HG02938 (cell line): ENCODE measurements around the gene TFEB.
"Not testable (repeated sequence)": the region's sequence is repeated elsewhere in the genome, so short reads cannot be mapped to it uniquely, and the experiment has no call there.

Experiments used
- ATAC-seq: cut with Tn5 transposase; IDR thresholded peaks from one replicate; pipeline ENCODE4 v1.9.1; 2021; ENCODE audit warnings: mild to moderate bottlenecking, moderate library complexity; ENCODE audit not compliant: unreplicated experiment

Gene TFEB

DNA sequence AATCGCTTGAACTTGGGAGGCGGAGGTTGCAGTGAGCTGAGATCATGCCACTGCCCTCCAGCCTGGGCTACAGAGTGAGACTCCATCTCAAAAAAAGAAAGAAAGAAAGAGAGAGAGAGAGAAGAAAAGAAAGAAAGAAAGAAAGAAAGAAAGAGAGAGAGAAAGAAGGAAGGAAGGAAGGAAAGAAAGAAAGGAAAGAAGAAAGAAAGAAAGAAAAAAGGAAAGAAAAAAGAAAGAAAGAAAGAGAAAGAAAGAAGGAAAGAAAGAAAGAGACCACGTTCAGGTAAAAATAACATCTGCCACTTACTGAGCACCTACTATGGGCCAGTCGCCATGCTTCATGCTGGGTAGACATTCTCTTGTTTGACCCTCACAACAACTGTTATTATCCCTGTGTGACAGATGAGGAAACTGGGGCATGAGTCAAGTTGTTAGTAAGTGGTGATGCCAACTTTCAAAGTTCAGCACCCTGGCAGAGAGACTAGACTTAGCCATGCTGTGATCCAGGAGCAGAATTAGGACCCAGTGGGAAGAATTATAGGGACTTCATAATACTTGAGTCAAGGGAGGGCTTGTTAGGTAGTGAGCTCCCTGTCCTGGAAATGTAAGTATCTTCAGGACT, 30.7 kb upstream of the TFEB start:
- ATAC-seq = not testable (repeated sequence)

DNA sequence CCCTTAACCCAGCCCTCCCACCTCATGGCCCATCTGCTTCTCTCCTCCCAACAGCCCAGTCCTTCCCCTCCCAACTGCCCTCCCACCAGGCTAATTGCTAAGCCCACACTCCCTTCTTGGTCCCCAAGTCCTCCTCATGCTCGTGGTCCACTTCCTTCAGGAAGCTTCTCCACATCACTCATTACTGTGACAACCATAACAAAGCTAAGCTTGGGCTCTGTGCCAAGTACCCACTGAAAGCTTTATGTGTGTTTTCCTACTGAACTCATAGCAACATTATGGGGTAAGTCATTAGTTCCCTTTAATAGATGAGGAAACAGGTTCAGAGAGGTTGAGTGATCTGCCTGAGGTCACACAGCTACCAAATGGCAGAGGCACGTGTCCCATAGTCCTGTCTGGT, 28.1 kb upstream of the TFEB start:
- no peak for ATAC-seq

DNA sequence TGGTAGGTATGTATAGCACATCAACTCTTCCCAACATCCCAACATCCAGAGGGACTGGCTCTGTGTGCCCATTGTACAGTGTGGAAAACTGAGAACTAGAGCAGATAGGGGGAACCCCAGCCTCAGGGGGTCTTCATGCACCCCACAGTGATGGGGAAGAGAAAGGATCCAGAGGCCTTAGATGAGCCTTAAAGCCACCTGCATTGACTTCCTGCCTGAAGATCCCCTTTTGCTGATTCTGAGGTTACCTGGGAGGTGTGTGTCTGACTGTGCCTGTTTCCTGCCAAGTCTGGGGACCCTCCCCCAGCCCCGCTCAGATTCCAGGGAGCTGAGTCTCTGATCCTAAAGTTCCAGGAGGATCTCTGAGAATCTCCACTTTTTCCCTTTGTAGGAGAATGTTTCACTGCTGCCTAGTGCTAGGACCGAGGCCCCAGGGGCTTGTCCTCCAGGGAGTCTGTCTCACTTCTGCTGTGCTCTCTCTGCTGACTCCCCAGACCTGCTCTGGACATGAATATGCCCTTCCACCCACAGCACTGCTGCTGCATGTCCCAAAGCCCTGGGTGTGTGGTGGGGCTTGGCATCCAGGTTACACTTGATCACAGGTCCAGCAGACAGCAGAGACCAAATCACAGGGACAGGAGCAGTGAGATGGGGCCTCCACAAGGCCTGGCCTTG, 24.6 kb upstream of the TFEB start:
- no peak for ATAC-seq

DNA sequence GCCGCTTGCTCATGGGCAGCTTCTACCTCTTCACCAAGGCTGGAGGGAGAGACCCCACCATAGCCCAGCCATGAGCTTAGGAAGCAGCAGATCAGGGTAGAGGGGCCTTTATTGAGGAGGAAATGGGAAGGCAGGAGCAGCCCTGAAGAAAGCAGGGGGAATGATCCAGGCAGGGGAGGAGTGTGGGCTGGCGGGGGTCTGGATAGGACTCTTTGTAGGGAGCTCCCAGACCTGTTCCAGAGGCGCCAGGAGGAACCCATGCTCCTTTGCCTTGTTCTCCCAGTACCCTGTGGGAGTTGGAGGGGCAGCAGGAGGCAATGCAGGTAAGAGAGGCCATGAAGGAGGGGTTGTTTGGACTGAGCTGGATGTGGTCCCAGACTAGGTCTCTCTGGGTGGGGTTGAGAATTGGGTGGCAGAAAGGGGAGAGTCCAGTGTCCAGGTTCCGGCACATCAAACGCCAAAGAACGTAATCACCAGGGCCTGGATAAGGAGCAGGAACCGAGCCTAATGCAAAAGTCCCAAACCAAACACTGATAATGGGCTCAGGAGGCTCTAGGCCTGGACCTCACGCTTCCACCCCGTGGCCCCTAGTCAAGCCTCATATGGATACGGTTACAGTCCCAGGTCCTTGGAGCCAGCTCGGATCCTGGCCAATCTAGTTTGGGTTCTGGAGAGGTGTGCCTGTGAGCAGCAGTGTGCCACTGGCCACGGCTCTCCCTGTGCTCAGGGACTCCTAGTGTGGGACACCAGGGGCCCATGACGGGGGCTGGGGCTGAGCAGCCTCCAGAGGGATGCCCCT, 23.9 kb upstream of the TFEB start:
- ATAC-seq = no peak

DNA sequence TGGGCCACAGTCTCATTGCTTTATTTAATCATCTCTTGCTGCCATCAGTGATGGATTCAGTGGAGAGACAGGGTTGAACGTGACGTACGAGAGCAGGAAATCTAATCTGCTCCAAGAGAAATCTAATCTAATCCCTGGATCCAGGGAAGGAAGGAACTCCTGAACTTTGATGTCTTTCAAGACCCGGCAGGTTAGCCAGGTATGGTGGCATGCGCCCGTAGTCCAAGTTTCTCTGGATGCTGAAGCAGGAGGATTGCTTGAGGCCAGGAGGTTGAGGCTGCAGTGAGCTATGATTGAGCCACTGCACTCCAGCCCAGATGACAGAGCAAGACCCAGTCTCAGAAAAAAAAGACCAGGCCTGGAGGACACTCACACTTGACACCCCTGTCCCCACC, 23.2 kb upstream of the TFEB start:
- ATAC-seq = no peak

DNA sequence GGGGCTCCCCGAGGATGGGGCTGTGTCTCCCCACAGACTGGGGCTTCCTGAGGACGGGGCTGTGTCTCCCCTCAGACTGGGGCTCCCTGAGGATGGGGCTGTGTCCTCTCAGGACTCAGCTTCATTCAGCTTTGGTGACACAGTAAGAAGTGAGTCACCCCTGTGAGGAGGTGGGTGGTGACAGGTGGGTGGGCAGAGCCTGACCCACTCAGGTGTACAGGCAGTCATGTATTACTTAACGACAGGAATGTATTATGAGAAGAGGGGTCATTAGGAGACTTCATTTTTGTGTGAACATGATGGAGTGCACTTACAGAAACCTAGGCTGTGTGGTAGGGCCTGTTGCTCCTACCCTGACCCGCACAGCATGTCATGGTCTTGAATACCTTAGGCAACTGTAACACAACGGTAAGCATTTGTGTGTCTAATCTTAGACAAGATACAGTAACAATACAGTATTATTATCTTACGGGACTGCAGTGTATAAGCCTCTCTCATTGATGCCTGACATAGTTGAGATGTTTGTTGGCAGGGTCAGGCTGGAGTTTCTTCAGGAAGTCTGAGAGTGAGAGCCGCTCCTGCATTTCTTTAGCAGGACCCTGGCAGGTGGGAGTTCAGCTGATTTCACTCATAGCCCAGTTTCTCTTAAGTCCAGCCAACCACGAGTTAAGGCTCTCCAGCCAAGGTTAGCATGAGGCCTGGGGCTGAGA, 22.7 kb upstream of the TFEB start:
- ATAC-seq = no peak

DNA sequence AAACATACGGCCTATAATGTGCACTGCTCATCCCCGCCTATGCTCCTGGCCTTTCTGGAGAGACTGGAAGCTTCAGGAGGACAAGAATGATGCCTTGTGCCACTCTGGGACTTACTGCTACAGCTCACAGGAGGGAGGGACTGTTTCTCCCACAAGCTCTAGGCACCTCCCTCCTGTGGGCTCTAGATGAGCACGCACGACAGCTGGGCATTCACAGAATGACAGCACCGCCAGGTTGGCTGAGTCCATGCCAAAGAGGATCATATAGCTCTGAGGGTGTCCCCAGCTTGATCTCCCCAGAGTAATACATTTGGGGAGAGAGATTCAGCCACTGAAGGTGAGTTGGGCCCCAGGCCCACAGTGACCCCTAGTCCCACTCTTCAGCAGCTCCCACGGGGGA, 21.9 kb upstream of the TFEB start:
- ATAC-seq = no peak

DNA sequence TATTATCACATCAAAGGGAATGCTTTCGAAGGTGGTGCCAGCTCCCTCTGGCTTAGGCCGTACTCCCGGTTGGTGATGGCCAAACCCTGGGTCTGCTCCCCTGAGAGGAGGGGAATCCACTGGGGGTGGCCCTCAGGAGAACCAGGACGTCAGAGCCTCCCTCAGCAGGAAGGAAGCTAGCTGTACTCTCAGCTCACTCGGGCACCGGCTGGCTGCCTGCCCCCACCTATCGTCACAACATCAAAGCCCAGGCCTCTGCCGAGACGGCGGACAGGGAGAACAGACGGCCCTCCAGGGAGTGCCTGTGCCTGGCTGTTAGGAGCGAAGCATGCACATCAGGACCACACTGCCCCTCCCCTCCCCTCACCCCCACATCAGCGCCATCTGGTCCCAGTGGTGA, 20.9 kb upstream of the TFEB start:
- ATAC-seq = no peak

DNA sequence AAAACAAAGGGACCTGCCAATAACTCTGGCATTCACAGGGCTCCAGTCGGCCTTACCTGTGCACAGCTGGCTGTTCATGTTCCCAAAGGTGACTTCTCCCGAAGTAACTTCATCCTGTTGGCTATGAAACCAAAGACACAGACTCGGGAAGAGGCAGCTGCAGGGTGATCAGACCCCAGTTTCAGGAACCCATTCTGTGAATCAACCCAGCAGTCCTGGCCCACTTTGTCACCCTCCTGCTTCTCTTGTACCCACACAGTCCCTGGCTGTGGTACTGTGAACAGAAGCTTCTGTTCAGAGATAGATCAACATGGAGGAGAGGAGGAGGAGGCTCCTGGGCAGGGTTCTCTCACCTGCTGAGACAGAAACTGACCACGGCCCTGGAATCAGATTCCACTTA, 20.5 kb upstream of the TFEB start:
- no peak for ATAC-seq

DNA sequence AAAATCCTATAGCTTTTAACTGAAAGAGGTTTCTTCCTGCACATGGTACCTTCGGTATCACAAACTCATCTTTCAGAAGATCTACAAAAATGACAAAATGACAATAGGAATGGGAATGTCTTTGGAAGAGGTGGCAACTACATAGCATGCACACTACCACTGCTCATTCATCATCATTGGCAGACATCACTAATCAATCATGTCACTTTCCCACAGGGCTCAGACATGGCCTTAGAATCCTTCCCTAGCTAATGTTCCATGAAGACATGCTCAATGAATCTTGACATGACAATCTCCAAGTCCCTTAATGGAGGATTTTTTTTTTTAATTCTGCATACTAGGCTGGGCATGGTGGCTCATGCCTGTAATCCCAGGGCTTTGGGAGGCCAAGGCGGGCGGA, 15.0 kb upstream of the TFEB start:
- ATAC-seq = no peak

DNA sequence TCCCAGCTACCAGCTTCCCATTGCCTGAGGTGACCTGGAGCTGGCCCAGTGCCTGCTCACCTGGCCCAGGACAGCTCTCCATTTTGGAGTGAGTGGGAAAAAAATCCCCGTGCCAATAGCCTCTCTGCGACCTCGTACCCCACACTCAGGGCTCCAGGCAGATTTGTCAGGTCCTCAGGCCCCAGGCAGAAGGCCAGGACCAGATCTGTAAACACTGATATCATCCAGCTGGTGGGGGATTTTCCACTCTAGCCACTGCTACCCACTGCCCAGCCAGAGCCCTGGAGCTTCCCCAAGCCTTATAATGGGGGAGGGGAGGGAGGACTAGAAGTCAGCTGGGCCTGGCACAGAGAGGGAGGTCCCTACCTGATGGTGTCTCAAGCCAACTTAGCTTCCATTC, 13.1 kb upstream of the TFEB start:
- no peak for ATAC-seq

DNA sequence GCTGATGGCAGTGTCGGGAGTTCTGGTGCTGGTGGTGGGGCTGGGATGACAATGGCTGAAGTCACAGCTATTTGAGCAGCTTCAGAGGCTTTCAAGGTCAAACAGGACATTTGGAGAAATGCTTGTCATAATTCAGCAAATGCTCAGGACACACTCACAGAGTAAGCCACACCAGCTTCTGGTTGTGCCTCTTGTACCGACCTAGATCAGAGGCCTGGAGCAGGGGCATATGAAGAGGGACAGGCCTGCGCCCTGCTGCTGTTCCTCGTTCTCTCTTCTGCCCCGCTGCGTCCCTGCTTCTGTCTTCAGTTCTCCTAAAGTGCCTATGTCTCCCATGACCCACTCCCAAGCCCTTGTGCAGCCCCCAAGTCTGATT, 12.7 kb upstream of the TFEB start:
- ATAC-seq = no peak

DNA sequence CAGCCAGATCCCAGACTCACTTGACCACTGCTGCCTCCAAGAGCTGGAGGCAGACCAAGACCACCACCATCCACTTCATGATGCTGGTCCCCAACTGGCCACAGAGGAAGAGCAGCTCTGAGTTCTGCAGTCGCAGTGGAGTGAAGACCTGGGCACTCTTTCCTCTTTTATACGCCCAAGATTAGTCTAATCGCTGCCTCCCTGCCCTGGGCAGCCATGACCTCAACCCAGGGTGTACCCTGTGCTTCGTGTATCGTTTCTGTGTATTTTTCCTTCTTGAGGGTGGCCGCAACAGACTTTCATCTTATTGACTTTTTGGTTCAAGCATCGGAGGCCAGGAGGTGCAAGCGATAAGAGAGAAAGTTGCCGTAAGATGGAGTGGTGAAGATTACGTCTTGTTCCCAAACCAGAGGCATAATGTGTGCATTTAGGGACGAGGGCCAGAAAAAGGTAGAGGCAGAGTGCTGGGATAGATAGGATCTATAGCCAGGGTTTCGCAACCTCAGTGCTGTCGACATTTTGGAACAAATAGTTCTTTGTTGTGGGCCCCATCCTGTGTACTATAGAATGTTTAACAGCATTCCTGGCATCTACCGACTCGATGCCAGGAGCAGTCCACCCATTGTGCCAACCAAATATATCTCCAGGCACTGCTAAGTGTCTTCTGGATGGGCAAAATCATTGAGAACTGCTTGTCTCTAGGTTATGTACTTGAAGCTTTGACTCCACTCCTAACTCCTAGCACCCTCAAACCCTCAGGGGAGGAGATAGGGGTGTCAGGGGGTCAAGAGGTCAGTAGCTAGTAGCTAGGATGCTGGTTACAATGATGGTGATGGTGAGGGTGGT, 12.1 kb upstream of the TFEB start, which contains the start of gene PGC:
TSS of gene PGC (minus strand) at position 142 of the 846 bp plus-strand sequence. CDS start at position 79, 63 bp downstream.
- ATAC-seq = no peak

DNA sequence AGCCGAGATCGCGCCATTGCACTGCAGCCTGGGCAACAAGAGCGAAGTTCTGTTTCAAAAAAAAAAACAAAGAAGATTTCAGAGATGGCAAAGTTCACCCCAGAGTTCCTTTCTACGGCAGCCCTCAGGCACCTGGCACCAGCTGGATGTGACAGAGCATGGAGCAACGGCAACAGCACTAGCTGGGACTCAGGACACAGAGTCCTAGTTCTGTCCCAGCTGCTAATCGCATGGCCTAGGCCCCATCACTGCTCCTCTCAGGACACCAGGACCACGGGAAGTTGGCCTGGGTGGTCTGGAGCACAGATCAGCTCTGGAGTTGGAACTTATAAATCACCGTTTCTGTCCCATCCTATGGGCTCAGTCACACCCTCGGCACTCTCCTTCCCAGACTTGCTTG, 10.7 kb upstream of the TFEB start:
- no peak for ATAC-seq

DNA sequence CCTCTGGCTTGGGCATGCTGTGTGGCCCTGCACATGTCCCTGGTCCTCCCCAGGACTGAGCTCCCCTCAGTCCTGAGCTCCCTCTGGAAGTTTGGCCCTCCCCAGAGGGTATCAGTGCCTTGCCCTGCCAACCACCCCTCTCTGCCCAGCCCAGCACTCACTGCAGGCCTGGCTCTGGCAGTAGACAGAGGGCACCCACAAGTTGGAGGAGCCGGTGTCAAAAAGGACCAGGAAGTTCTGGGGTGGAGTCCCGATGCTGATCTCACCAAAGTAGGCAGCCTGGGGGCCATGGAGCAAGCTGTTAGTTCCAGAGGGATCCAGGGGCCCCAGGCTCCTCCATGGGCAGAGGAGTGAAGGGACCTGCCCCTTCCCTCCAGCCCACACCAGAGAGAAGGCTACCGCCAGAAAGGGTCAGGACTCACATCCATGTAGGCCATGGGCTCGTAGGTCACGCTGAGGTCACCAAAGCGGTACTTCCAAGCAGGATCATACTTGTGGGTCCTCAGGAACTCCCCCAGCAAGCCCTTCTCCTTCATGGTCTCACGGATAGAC, 8.9 kb upstream of the TFEB start:
- no peak for ATAC-seq

DNA sequence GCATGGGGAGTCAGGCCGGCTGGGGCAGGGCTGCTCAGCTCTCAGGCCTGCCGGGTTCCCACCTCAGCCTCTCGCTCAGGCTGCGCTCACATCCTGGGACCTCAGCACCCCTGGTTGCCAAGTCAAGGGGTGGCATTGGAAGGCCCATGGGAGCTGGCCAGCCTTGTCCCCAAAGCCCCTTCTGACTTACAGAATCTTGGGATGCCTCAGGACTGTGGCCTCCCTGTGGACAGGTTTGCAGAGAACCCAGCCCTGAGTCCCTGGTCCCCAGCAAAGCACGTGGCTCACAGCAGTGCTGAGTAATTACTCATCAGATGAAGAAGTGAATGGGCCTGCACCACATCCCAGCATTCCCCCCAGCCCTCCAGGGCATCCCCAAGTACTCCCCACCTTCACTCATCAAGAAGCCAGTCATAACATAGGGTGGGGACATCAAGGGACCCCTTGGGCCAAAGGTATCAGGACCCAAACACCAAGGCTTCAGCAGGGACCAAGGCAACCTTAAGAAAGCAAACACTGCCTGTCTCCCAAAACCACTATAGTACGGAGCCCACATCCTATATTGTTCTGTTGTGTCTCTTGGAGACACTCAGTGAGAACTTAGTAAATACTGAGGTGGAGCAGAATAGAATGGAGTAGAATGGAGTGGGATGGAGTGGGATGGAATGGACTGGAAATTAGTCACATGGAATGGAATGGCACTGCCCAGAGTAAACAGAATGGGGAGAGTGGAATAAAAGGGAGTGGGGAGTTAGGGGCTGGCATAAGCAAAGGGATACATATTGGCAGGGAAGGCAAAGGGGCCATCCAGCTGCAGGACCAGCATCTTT, 8.2 kb upstream of the TFEB start:
- ATAC-seq = no peak

DNA sequence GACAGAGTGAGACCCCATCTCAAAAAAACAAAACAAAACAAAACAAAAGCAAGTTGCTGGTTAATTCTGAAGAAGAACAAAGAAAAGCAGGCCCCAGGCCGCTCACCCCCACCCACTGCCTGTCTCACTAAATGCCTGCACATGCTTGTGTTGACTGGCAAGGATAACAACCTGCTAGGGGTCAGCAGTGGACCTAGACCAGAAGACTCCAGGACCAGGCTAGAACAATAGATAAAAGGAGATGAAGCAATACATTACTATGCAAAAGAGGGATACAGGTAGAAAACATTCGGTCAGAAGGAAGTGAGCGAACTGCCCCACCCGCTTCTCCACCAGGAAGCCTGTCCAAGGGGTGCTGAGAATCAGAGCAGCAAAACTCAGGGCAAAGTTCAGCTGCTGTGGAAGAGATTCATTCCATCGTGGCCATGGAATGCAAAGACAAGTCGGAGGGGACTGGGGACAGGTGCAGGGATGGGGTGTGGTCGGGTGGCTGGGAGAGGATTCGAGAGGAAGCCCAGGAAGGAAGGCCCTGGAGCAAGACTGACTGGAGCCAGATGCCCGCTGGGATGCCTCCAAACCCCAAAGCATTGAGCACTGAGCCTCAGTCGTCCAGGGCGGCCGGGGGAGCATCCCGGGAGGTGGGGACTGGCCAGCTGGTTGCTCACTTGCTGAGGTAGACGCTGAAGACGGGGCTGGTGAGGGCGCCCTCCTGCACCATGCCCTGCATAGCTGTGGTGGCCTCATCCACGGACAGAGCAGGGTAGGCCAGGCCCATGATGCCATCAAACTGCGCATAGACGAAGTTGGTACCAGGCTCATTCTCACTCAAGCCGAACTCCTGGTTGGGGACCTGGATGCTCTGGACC, 6.5 kb upstream of the TFEB start:
- no peak for ATAC-seq

DNA sequence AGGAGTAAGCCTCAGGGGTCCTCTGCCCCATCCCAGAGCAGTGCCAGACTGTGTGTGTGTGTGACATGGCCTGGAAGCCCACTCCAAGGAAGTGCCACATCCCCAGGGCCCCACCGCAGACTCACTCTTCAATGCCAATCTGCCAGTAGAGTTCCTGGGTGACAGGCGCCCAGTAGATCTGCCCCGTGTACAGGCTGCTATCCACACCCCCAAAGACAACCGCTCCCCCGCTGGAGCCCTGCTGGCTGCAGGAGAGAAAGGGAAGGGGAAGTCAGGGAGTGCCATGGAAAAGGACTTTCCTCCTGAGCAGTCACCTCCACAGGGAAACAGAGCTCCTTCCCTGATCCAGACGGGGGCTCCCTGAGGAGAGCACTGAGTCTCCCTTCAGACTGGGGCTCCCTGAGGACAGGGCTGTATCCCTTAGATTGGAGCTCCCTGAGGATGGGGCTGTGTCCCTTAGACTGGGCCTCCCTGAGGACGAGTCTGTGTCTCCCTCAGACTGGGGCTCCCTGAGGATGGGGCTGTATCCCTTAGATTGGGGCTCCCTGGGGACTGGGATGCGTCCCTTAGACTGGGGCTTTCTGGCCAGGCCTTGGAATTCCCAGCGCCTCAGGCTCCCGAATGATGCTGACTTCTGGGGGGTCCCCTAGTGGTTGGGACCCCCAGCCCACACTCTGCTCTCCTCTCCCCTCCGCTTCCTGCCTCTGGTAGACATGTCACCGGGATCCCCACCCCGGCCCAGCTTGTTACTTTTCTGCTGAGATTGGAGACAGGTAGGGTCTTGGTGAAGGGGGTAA, 5.2 kb upstream of the TFEB start:
- no peak for ATAC-seq
